Tibial artery (tissue), 4 donors: ENCODE measurements around the gene WNT9A.

Experiments
- DNase-seq, 2 donors: peaks; one replicate each; pipeline ENCODE4 v3.0.0-alpha.2; 2019
- H3K27ac ChIP-seq, 2 donors: fragments of 200-600 bp; sonication (generic) in 1 of 2; 1 replicate in 1 of 2; 2 replicates in 1 of 2; pipeline ENCODE4 v1.5.1; 2018 to 2019; ENCODE audit warnings: mild to moderate bottlenecking in 1 of 2
- H3K27me3 ChIP-seq, 2 donors: fragments of 200-600 bp; sonication (generic) in 1 of 2; one replicate each; pipeline versions ENCODE4 v1.5.1 to v1.6.0; 2016 to 2019
- H3K36me3 ChIP-seq, 3 donors: fragments of 200-600 bp; sonication (generic) in 2 of 3; one replicate each; pipeline ENCODE4 v1.5.1; 2016 to 2019; ENCODE audit warnings: mild to moderate bottlenecking in 2 of 3
- H3K4me1 ChIP-seq, 4 donors: fragments of 200-600 bp; sonication (generic) in 2 of 4; 1 replicate in 3 of 4; 2 replicates in 1 of 4; pipeline ENCODE4 v1.5.1; 2016 to 2019
- H3K4me3 ChIP-seq, 2 donors: fragments of 200-600 bp; sonication (generic) in 1 of 2; 1 replicate in 1 of 2; 2 replicates in 1 of 2; pipeline ENCODE4 v1.5.1; 2018 to 2019; ENCODE audit warnings: mild to moderate bottlenecking in 2 of 2
- H3K9me3 ChIP-seq, 3 donors: fragments of 200-600 bp; sonication (generic) in 1 of 3; one replicate each; pipeline ENCODE4 v1.5.1; 2016 to 2019
- CTCF ChIP-seq, 2 experiments: fragments of 200-600 bp in 1 of 2; fragments of 450-650 bp in 1 of 2; IDR thresholded peaks; one replicate each; pipeline ENCODE4 v1.5.1; 2017 to 2019; ENCODE audit warnings: antibody characterized with exemption in 2 of 2, mild to moderate bottlenecking in 1 of 2, moderate library complexity in 1 of 2
- intact Hi-C: fragments of 100-400 bp; cut with DNase I; formaldehyde crosslinking; loops from one replicate; pipeline ENCODE4 v1.15.0; 2023; ENCODE audit warnings: low total_unique reads

WNT9A gene

GRCh38 chr1:227906550-227907071, 41.1 kb downstream of the WNT9A start:
- Histone ChIP-seq H3K27me3 (peaks cover 0 to 14% of the 10 kb centered on the region in 2 donors), H3K36me3 (no peaks in the 10 kb centered on the region), H3K4me1 (no peaks in the 10 kb centered on the region), H3K27ac (no peak overlapping the region), H3K9me3 (no peaks in the 10 kb centered on the region), H3K4me3 (no peak overlapping the region)
- DNase-seq: no peak
- no peak for TF ChIP-seq CTCF (IDR thresholded peaks at IDR 0.05)
- intact Hi-C loops: no loop called here

- peaks cover 0 to 14% of the 10 kb centered on the region in 2 donors for H3K27me3 ChIP-seq
- intact Hi-C loops: no loop called here
- no peak overlapping the region for H3K4me3 ChIP-seq
- no peaks in the 10 kb centered on the region for H3K36me3 ChIP-seq
- no peaks in the 10 kb centered on the region for H3K4me1 ChIP-seq
- no peak for TF ChIP-seq CTCF (IDR thresholded peaks at IDR 0.05)
- H3K9me3 ChIP-seq: no peaks in the 10 kb centered on the region
- H3K27ac ChIP-seq: no peak overlapping the region
- DNase-seq: no peak
These were observed 41.9 kb downstream of the WNT9A start for GRCh38 chr1:227905573-227906487.

- no peak for DNase-seq
- Histone ChIP-seq H3K4me3 (no peak overlapping the region), H3K9me3 (no peaks in the 10 kb centered on the region), H3K36me3 (no peaks in the 10 kb centered on the region), H3K27me3 (peaks cover 0 to 14% of the 10 kb centered on the region in 2 donors), H3K4me1 (no peaks in the 10 kb centered on the region), H3K27ac (no peak overlapping the region)
- intact Hi-C loops: no loop called here
- no peak for TF ChIP-seq CTCF (IDR thresholded peaks at IDR 0.05)
These were observed 43.0 kb downstream of the WNT9A start for GRCh38 chr1:227904541-227905335.

- Histone ChIP-seq H3K27me3 (peaks cover 0 to 14% of the 10 kb centered on the region in 2 donors), H3K4me1 (no peaks in the 10 kb centered on the region), H3K36me3 (no peaks in the 10 kb centered on the region), H3K27ac (no peak overlapping the region), H3K4me3 (no peak overlapping the region), H3K9me3 (no peaks in the 10 kb centered on the region)
- DNase-seq: no peak
- intact Hi-C loops: no loop called here
- TF ChIP-seq CTCF (IDR thresholded peaks at IDR 0.05): no peak
These were observed 43.9 kb downstream of the WNT9A start for GRCh38 chr1:227903614-227904501.

- Histone ChIP-seq H3K9me3 (no peaks in the 10 kb centered on the region), H3K4me3 (no peak overlapping the region), H3K4me1 (no peaks in the 10 kb centered on the region), H3K36me3 (no peaks in the 10 kb centered on the region), H3K27ac (no peak overlapping the region), H3K27me3 (peaks cover 0 to 14% of the 10 kb centered on the region in 2 donors)
- no peak for DNase-seq
- intact Hi-C loops: no loop called here
- no peak for TF ChIP-seq CTCF (IDR thresholded peaks at IDR 0.05)
These were observed 44.6 kb downstream of the WNT9A start for GRCh38 chr1:227903061-227903521.
